NCI-H82 treated with DMSO at 0.1 percent for 48 hours (cell line): Measurements from ENCODE around the gene SH2D4B.

Experiments
- DNase-seq: peaks from one replicate; lab custom pipeline; 2025; ENCODE audit not compliant: unreplicated experiment; lab: John Stamatoyannopoulos, UW

Gene SH2D4B

GRCh38 chr10:80622153-80622552, 84.5 kb downstream of the SH2D4B start:
- no peak for DNase-seq

- DNase-seq: no peak
Measured at GRCh38 chr10:80630324-80630723, 92.6 kb downstream of the SH2D4B start.

GRCh38 chr10:80632742-80633141, 95.0 kb downstream of the SH2D4B start:
- no peak for DNase-seq

GRCh38 chr10:80633383-80633860, 95.7 kb downstream of the SH2D4B start:
- DNase-seq: no peak

- DNase-seq: no peak
Measured at GRCh38 chr10:80633910-80634309, 96.2 kb downstream of the SH2D4B start.

GRCh38 chr10:80642661-80643060, 105.0 kb downstream of the SH2D4B start:
- no peak for DNase-seq

GRCh38 chr10:80646366-80646765, 108.7 kb downstream of the SH2D4B start:
- DNase-seq: no peak

GRCh38 chr10:80647173-80647833, 109.6 kb downstream of the SH2D4B start:
- DNase-seq: no peak

GRCh38 chr10:80648106-80648505, 110.4 kb downstream of the SH2D4B start:
- no peak for DNase-seq

GRCh38 chr10:80649183-80649582, 111.5 kb downstream of the SH2D4B start:
- DNase-seq: no peak

GRCh38 chr10:80655898-80656297, 118.2 kb downstream of the SH2D4B start:
- DNase-seq: no peak

- no peak for DNase-seq
Measured at GRCh38 chr10:80658068-80658467, 120.4 kb downstream of the SH2D4B start.

- DNase-seq: no peak
Measured at GRCh38 chr10:80659289-80659688, 121.6 kb downstream of the SH2D4B start.

- no peak for DNase-seq
Measured at GRCh38 chr10:80660266-80660665, 122.6 kb downstream of the SH2D4B start.

GRCh38 chr10:80660736-80661135, 123.0 kb downstream of the SH2D4B start:
- no peak for DNase-seq

GRCh38 chr10:80661526-80661925, 123.8 kb downstream of the SH2D4B start:
- DNase-seq: no peak

- DNase-seq: peak; percentile 81
Measured at GRCh38 chr10:80662429-80663261, 124.9 kb downstream of the SH2D4B start.

- DNase-seq: peak; percentile 64
Measured at GRCh38 chr10:80664071-80664680, 126.5 kb downstream of the SH2D4B start.

GRCh38 chr10:80669485-80669884, 131.8 kb downstream of the SH2D4B start:
- no peak for DNase-seq

GRCh38 chr10:80670774-80671173, 133.1 kb downstream of the SH2D4B start:
- peak; percentile 38 for DNase-seq

- DNase-seq: no peak
Measured at GRCh38 chr10:80671847-80672246, 134.1 kb downstream of the SH2D4B start.

- DNase-seq: no peak
Measured at GRCh38 chr10:80672613-80673012, 134.9 kb downstream of the SH2D4B start.
